Stimulated activated CD8-positive, alpha-beta memory T cell treated with anti-CD3 and anti-CD28 coated beads, Interleukin-12 subunit alpha, Interleukin-12 subunit beta, amount 100 ng/mL, for 24 hours (primary cell): ENCODE data around the gene SYT11.
"Not testable (repeated sequence)": the region's sequence is repeated elsewhere in the genome, so short reads cannot be mapped to it uniquely, and the experiment has no call there.

Source experiments
- DNase-seq: peaks from one replicate; pipeline ENCODE4 v3.0.0-alpha.2; 2020; ENCODE audit errors: extremely low read depth

SYT11 gene

DNA sequence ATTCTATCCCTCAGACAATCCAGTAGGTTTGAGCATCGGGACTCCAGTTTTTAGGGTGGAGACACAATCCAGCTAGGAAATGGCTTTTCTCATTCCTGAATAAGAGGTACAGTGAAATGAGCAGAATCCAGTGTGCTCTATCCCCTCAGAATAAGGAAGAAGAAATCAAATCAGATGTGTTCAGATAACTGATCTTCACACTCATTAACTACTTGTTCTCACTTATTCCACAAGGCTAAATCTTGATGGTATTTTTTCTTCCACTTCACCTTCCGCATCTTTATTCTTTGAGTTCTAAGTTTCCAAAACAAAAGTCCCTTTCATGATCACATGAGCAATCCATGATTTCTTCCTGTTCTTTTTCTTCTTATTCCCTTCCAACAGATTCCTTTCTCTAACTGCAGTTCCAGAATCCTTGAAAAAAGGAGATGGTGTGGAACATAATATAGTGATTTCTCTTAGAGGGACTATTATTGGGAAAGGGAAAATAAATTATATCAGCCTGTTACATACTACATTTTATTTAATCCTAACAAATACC lies 1.7 kb downstream of the SYT11 start:
- no peak for DNase-seq

DNA sequence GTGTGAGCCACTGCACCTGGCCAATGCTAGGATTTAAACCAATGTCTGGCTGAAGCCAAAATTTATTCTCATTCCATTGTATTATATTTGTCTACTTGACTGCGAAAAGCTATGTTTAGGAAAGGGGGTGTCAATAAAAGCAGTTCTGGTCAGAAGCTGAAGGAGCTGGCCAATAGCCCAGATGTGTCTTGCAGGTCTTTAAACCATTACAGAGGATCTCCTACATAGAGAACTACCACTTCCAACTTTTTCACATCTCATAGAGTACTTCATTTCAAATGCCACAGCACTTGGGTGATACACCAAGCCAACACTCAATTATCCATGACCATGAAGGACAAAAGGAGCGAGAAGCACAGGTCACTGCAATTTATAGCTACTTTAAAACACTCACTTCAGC lies 2.5 kb downstream of the SYT11 start:
- DNase-seq: no peak

DNA sequence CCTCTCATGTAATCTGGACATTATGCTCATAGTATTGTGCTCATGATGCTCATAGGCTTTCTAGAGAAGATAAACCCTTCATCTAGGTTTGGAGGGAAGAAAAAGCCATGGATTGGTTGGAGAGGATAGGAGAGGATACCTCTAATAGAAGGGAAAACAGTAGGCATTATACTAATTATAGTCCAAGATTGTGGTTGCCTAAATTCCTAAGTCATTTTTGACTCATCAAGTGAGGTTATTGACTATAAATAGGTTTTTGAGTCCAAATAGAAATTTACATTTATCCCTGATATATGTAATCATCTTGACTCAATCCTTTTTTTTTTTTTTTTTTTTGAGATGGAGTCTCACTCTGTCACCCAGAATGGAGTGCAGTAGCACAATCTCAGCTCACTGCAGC lies 5.0 kb downstream of the SYT11 start:
- no peak for DNase-seq

DNA sequence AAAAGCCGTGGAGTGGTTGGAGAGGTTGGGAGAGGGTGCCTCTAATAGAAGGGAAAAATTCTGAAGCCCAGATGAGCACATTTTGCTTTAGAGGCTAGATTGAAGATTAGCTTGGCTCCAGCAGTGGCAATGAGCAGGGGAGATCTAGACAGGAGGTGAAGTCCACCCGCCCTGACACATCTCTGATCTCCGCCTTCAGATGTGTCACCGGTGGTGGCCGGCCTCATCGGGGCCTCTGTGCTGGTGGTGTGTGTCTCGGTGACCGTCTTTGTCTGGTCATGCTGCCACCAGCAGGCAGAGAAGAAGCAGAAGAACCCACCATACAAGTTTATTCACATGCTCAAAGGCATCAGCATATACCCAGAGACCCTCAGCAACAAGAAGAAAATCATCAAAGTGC lies 8.4 kb downstream of the SYT11 start:
- no peak for DNase-seq

DNA sequence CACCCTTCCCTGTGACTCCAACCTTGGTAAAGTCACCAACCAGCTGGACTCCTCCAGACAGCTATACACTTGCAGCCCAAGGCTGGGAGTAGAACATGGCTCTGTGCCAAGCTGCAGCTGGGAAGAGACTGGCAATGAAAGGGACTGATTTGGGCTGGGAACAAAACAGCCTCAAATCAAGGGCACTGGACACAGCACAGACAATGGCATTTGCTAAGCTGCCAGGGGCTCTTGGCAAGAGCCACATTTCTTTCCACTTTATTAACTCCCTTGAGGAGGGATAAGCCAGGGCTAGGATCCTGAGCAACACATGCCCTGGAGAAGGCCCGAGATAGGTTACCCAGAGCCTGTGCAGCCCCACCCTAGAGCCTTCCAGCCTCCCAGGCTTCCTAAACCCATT lies 12.0 kb downstream of the SYT11 start:
- no peak for DNase-seq

DNA sequence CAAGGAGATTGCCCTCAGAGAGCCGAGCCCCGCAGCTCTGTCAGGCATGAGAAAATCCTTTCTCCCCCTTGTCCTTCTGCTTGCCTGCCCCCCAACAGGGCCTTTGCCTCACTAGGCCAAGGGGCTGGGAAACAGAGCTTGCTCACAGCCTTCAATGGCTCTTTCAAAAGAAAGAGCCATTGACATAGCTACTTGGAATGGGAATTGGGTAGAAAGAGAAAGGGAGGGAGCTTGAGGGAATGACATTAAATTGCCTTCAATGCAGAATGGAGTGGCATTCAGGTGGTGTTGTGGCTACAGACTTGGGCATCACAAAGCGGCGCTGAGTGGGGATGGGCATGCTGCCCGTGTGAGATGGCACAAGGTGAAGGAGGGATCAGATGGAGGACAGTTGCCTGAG lies 13.2 kb downstream of the SYT11 start:
- no peak for DNase-seq

DNA sequence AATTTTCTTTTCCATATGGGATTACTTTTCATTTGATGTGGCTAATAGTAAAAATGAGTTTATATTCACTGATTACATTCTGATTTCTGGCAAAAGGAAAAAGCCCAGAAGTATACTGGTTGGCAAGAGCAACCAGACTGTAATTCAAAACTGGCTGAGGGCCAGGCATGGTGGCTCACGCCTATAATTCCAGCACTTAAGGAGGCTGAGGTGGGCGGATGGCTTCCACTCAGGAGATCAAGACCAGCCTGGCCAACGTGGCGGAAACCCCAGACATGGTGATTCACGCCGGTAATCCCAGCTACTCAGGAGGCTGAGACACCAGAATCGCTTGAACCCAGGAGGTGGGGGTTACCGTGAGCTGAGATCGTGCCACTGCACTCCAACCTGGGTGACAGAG lies 14.5 kb downstream of the SYT11 start:
- DNase-seq: no peak

DNA sequence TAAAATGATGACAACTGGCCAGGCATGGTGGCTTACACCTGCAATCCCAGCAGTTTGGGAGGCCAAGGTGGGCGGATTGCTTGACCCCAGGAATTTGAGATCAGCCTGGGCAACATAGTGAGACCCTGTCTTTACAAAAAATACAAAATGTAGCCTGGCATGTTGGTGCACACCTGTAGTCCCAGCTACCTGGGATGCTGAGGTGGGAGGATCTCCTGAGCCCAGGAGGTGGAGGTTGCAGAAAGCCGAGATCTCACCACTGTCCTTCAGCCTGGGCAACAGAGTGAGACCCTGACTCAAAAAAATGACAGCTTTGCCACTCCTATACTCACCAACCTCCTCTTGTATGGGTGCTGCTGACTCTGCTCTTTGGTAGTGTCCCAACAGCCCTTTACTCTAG lies 18.6 kb downstream of the SYT11 start:
- DNase-seq: no peak

DNA sequence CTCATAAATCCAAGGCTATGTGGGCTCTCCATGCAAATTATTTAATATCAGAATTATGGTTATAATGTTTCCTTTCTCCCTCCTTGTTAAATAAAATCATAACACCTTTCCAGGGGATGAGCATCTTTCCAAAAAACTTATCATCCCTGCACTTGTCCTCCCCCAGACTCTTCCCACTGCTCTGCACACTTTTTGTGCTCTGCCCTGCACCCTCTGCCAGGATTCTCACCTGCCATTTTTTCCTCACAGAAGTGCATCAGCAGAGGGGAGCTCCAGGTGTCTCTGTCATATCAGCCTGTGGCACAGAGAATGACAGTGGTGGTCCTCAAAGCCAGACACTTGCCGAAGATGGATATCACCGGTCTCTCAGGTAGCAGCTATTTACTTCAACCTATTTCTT lies 20.9 kb downstream of the SYT11 start:
- DNase-seq: no peak

DNA sequence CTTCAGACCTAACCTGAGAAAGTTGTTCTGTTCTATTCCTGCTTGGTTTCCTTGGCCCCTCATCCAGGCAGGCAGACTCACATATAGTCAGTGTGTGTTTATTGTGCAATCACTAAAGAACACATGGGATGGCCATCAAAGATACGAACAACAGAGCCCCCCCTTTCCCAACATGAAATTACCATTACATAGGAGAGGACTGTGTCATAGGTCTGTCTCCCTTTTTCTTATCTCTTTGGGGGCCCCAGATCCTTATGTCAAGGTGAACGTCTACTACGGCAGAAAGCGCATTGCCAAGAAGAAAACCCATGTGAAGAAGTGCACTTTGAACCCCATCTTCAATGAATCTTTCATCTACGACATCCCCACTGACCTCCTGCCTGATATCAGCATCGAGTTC lies 21.6 kb downstream of the SYT11 start:
- no peak for DNase-seq

DNA sequence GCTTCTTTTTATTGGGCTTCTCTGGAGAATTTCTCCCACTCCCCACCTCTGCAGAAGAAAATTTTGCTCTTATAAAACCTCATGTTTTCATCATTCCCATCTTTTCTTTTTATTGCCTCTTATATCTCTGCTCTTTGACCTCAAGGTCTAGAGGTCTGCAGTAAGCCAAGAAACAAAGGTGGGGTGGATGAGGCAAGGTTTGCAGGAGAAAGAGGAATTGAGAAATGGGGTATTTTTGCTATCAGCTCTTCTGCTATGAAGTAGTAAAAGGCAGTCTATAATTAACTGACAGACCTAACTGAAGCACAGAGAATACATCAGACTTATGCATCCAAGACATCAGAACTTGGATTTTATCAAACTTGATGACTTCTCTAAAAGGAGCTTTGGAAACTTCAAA lies 22.9 kb downstream of the SYT11 start:
- DNase-seq: no peak

DNA sequence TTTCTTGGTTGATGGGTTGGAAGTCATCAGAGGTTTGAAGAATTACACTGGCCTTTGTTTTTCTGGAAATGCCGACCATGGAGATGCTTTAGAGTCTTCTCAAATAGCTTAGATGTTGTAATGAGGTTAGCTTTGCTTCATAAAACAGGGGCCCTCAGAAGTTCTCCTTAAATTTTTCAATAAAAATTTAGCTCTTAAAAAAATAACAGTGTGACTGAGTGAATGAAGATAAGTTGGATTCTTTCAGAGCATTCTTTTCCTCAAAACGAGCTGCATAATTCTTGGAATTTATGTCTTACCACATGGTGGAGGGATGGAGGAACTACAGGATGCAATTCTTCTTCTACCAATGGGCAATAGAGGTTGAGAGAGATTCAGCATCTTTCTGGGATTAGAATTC lies 23.4 kb downstream of the SYT11 start:
- DNase-seq: no peak

DNA sequence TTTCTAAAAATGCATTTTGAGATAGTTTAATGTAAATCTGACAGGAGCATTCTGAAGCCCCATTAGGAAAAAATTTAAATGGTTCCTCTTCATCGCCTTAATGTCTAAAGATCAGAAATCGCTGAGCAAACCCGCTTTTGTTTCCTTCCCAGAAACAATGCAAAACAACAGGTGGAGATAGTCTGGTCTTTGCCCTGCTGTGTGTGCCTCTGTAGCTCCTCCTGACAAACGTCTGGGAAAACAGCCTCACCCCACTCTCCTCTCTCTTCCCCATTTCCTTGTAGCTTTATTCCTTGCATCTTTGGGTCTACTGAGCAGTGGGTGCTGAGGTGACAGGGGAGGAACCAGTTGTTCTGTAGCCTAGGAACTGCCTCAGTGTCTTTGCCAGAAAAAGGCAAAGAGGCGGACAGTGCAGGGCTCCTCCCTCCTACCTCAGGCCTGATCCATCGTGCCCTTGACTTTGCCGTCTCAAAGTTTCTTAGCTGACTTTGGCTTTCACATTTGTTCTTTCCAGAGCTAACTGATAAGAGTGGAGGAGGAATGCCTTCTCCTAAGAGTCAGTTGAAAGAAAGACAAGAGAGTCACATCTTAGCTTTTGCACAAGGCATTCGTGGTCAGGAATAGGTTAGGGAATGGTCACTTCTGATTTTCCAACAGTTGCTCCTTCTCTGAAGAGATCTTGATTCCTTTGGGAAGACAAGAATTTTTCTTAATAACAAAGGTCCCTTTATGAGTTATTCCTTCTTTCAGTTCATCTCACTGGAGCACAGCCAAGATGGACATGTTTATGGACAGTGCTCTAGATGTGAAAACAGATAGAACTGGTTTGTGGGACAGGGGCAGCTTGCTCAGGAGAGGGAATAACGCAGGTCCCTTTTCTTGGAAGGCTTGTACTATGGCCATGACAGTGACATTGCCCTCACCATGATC lies 24.9 kb downstream of the SYT11 start:
- DNase-seq: no peak

DNA sequence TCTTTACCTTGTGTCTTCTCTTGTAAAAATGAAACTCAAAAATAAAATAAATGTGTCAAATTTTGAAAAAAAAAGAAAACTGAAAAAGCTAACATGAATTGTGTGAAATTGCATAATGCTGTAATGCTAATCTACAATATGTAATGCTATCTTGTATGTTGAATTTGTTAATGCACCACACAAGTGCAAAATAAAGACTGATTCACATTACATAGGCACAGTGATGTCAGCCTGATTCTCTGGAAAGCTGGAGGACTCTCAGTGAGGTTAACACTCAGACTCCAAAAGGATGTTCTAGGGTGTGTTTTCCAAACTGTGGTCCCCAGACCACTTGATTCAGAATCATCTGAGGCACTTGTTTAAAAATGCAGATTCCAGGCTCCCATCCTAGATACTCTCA lies 25.6 kb downstream of the SYT11 start:
- DNase-seq: no peak

DNA sequence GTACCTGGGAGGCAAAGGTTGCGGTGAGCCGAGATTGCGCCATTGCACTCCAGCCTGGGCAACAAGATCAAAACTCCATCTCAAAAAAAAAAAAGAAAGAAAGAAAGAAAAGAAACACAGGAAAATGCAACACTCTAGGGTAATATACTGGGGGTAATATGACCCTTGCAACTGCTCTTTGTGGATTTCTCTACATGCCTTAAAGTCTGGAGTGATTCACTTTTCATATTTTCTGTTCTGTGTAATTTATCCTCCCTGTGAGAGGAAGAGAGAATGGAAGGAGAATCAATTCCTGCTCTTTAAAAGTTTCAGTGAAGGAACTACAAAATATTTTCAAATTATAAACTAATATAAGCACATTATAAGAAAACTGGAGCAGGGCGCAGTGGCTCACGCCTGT lies 29.1 kb downstream of the SYT11 start:
- no peak for DNase-seq

DNA sequence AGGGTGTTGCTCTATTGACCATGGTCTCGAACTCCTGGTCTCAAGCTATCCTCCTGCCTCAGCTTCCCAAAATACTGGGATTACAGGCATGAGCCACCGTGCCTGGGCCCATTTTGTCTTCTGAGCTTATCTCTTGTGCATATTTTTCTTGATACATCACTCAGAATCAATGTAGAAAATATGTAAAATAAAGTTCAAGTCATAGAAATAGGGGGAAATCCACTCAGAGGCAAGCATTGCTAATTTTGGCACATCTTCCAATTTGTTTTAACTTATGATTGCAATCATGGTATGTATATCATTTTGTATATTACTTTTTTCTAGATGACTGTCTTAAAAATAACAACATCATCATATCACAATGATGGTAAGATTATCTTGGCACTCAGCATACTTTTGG lies 30.2 kb downstream of the SYT11 start:
- no peak for DNase-seq

DNA sequence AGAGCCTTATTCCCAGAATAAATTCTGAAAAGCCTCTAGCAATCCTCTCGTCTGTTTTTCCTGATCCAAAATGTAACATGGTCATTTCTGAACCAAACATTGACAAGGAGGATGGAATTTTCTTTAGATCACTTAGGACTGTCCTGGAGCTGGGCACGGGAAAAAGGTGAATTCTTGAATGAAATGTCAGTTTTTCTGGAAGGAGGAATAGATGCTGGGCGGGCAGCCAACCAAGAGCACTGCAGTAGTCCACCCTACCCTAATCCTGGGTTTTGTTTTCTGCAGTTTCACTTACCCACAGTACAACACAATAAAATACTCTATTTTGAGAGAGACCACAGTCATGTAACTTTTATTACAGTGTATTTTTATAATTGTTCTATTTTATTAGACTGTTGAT lies 30.9 kb downstream of the SYT11 start:
- no peak for DNase-seq

DNA sequence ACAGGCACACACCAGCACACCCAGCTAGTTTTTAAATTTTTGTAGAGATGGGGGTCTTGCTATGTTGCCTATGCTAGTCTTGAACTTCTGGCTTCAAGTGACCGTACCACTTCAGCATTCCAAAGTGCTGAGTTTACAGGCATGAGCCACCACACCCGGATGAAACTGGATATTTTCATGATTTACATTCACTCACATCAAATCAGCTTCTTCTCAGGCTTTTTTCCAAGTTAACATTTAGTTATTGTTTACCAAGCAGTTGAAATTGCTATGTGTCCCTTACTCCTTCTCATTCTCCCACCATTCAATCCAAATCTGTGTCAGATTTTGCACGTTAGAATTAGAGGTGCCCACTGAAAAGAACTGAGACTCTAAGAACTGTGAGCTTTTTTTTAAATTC lies 33.4 kb downstream of the SYT11 start:
- DNase-seq: no peak

DNA sequence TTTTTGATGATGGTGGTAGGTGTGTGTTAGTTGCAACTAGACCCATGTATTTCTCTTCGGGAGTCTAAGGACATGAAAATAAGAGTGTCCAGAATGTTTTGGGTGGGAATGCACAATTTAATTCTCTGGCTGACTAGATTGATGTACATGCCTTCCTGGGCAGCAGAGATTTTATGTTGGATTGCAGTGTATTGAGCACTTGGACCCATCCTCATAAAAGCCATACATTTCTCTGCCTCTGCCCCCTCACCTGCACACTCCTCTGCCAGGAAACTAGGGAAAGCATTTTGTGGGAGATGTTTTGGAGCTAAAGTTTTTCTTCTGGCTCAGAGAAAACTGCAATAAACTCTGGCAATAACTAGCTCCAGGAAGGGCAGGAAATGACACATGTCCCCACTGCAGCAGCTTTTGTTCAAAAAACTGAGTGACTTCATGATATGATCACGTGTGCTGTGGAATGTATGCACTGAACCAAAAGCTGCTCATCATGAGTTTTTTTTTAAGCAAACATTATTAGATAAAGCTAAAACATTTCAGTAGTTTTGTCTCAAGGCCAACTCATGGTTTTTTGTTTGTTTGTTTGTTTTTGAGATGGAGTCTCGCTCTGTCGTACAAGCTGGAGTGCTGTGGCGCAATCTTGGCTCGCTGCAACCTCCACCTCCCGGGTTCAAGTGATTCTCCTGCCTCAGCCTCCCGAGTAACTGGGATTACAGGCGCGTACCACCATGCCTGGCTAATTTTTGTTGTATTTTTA lies 34.2 kb downstream of the SYT11 start:
- DNase-seq: no peak

DNA sequence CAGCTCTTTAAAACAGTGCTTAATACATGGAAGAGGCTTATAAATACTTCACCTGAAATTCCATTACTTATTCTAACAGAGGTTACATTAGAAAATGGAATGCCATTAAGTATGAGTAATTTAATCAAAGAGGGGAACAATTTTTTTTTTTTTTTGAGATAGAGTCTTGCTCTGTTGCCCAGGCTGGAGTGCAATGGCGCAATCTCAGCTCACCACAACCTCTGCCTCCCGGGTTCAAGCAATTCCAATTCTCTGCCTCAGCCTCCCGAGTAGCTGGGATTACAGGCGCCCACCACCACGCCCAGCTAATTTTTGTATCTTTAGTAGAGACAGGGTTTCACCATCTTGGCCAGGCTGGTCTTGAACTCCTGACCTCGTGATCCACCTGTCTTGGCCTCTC lies 36.2 kb downstream of the SYT11 start:
- not testable (repeated sequence) for DNase-seq

DNA sequence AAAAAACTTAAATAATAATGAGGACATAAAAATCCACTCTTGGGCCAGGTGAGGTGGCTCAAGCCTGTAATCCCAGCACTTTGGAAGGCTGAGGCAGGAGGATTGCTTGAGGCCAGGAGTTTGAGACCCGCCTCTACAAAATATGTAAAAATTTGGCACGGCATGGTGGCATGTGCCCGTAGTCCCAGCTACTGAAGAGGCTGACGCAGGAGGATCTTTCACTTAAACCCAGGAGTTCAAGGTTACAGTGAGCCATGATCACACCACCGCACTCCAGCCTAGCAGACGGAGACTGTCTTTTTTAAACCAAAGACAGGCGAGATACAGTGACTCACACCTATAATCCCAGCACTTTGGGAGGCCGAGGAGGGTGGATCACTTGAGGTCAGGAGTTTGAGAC lies 37.1 kb downstream of the SYT11 start:
- DNase-seq: not testable (repeated sequence)

DNA sequence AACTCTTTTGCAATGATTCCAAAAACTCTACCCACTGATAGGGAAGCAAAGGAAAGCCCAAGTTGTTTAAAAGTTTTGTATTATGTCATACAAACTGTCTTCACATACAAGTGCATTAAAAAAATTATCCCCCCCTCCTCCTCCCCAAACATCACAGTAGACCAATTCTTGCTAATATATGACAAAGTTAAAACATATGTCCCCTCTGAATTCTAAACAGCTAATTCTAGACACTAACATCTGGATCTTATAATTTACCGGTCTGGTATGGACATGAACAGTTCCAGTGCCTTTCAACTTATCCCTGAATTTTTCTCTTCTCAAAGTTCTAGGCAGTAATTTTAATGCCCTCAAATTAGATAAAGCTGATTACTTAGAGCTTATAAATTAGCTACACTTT lies 38.4 kb downstream of the SYT11 start:
- no peak for DNase-seq

DNA sequence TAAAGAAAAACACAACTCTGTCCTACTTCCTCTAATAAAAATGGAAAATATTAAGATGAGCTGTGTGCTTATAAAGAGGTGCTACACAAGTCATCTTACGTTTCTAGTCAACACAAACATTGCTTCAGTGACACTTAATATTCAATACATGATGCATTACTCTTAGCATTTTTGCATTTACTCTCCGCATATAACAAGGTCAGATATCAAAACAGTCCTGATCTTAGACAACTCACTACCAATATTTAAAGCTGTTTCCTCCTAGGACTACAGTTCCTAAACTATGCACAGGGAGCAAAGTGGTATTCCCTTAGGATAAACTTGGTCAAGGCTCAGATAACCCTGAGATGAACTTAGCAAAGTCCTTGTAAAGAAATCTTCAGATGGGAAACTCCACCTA lies 39.5 kb downstream of the SYT11 start:
- no peak for DNase-seq
